Mesodermal cell (in vitro differentiated cells): ENCODE measurements around the gene GOLGA6C. TPM values are rescaled to one million over a fixed set of nuclear protein-coding genes. Genes with fewer than 3 reads are reported as not detected.
"Not testable (repeated sequence)": the region's sequence is repeated elsewhere in the genome, so short reads cannot be mapped to it uniquely, and the experiment has no call there.

ENCODE experiments used
- H3K27ac ChIP-seq: 2 replicates; pipeline ENCODE4 v1.7.0; 2013; ENCODE audit warnings: mild to moderate bottlenecking, low read depth, low read length, moderate library complexity; ENCODE audit not compliant: severe bottlenecking
- H3K36me3 ChIP-seq: 2 replicates; pipeline ENCODE4 v1.7.1; 2013; ENCODE audit warnings: mild to moderate bottlenecking, low read length, moderate library complexity; ENCODE audit not compliant: control insufficient read depth, insufficient read depth
- H3K4me1 ChIP-seq: one replicate; pipeline ENCODE4 v1.7.1; 2013; ENCODE audit warnings: mild to moderate bottlenecking, low read length; ENCODE audit not compliant: insufficient read depth, control insufficient read depth, poor library complexity, severe bottlenecking
- H3K4me3 ChIP-seq: 2 replicates; pipeline ENCODE4 v1.7.0; 2013; ENCODE audit warnings: low read length, control low read depth, mild to moderate bottlenecking; ENCODE audit not compliant: insufficient read depth, poor library complexity, severe bottlenecking; ENCODE audit errors: extremely low read depth
- H3K9me3 ChIP-seq: 2 replicates; pipeline ENCODE4 v1.7.1; 2013; ENCODE audit warnings: mild to moderate bottlenecking, low read length, moderate library complexity; ENCODE audit not compliant: control insufficient read depth
- WGBS, 2 experiments: methylation state at CpG; one replicate each; pipeline ENCODE4 v1.1.5; 2013; ENCODE audit warnings: missing lambda C conversion rate in 2 of 2; ENCODE audit not compliant: insufficient coverage in 2 of 2; 5-methylcytosine and 5-hydroxymethylcytosine counted together
- polyA plus RNA-seq, 2 experiments: library from polyadenylated mRNA; stranded (reverse); fragments of 50-300 nt; gene quantifications; one replicate each; pipeline ENCODE4 v1.2.3, GENCODE V29; 2013

GOLGA6C gene
- not detected for polyA plus RNA-seq (2013, experiment 1 of 2)
- not detected for polyA plus RNA-seq (2013, experiment 2 of 2)

GRCh38 chr15:75258034-75258433 lies at the start of gene GOLGA6C:
Gene GOLGA6C, plus strand, starts transcription at chr15:75258334. Its CDS starts 265 bp downstream, at chr15:75258599.
- H3K9me3 ChIP-seq, H3K4me1 ChIP-seq, H3K4me3 ChIP-seq, H3K36me3 ChIP-seq, H3K27ac ChIP-seq: not testable (repeated sequence)
- no CpG with 5 or more reads among the region's 2 CpGs for WGBS, 2 experiments

GRCh38 chr15:75208501-75209288 lies 49.4 kb upstream of the GOLGA6C start:
- WGBS, 2 experiments, result 94 to 96% methylated on average over 18 to 32 of the region's 32 CpGs
- H3K27ac ChIP-seq, result no peak overlapping the region
- peaks cover 8% of the 10 kb centered on the region for H3K4me1 ChIP-seq
- H3K9me3 ChIP-seq, result no peaks in the 10 kb centered on the region
- peaks cover 71% of the 10 kb centered on the region for H3K36me3 ChIP-seq
- no peak overlapping the region for H3K4me3 ChIP-seq

GRCh38 chr15:75209289-75209676 lies 48.9 kb upstream of the GOLGA6C start:
- Histone ChIP-seq H3K36me3 (peaks cover 71% of the 10 kb centered on the region), H3K4me1 (peaks cover 3% of the 10 kb centered on the region), H3K4me3 (no peak overlapping the region), H3K27ac (no peak overlapping the region), H3K9me3 (no peaks in the 10 kb centered on the region)
- 97% methylated on average over 8 of the region's 8 CpGs for WGBS, 2 experiments

GRCh38 chr15:75210811-75211230 lies 47.3 kb upstream of the GOLGA6C start:
- Histone ChIP-seq H3K4me1 (no peaks in the 10 kb centered on the region), H3K27ac (no peak overlapping the region), H3K9me3 (no peaks in the 10 kb centered on the region), H3K4me3 (no peak overlapping the region), H3K36me3 (peaks cover 65% of the 10 kb centered on the region)
- WGBS, 2 experiments, result 89 to 96% methylated on average over 5 of the region's 7 CpGs

GRCh38 chr15:75211436-75212199 lies 46.5 kb upstream of the GOLGA6C start:
- 87 to 94% methylated on average over 6 to 8 of the region's 9 CpGs for WGBS, 2 experiments
- H3K9me3 ChIP-seq, result no peaks in the 10 kb centered on the region
- no peak overlapping the region for H3K27ac ChIP-seq
- H3K4me3 ChIP-seq, result no peak overlapping the region
- H3K36me3 ChIP-seq, result peaks cover 58% of the 10 kb centered on the region
- no peaks in the 10 kb centered on the region for H3K4me1 ChIP-seq

- Histone ChIP-seq H3K27ac (no peak overlapping the region), H3K4me1 (no peaks in the 10 kb centered on the region), H3K9me3 (no peaks in the 10 kb centered on the region), H3K36me3 (peaks cover 52% of the 10 kb centered on the region), H3K4me3 (no peak overlapping the region)
- 94 to 98% methylated on average over 5 to 6 of the region's 7 CpGs for WGBS, 2 experiments
These were observed 45.8 kb upstream of the GOLGA6C start for GRCh38 chr15:75212200-75212858.

- WGBS, 2 experiments, result 90 to 91% methylated on average over 9 to 10 of the region's 12 CpGs
- H3K27ac ChIP-seq, result no peak overlapping the region
- no peak overlapping the region for H3K4me3 ChIP-seq
- no peaks in the 10 kb centered on the region for H3K9me3 ChIP-seq
- H3K36me3 ChIP-seq, result peaks cover 42% of the 10 kb centered on the region
- no peaks in the 10 kb centered on the region for H3K4me1 ChIP-seq
These were observed 44.8 kb upstream of the GOLGA6C start for GRCh38 chr15:75213212-75213767.

- H3K4me3 ChIP-seq, result no peak overlapping the region
- 94 to 97% methylated on average over 2 to 9 of the region's 9 CpGs for WGBS, 2 experiments
- no peaks in the 10 kb centered on the region for H3K9me3 ChIP-seq
- no peak overlapping the region for H3K27ac ChIP-seq
- peaks cover 37% of the 10 kb centered on the region for H3K36me3 ChIP-seq
- no peaks in the 10 kb centered on the region for H3K4me1 ChIP-seq
These were observed 44.3 kb upstream of the GOLGA6C start for GRCh38 chr15:75213768-75214221.

- Histone ChIP-seq H3K4me3 (no peak overlapping the region), H3K36me3 (peaks cover 30% of the 10 kb centered on the region), H3K9me3 (no peaks in the 10 kb centered on the region), H3K4me1 (no peaks in the 10 kb centered on the region), H3K27ac (no peak overlapping the region)
- WGBS, 2 experiments, result 79 to 86% methylated on average over 9 to 10 of the region's 13 CpGs
These were observed 43.6 kb upstream of the GOLGA6C start for GRCh38 chr15:75214293-75215096.
